GM12878 (cell line): ENCODE measurements around the gene SPATA32. TPM values are rescaled to one million over a fixed set of nuclear protein-coding genes. Genes with fewer than 3 reads are reported as not detected.

Experiments used
- BACH1 ChIP-seq: fragments of 450-650 bp; IDR thresholded peaks from 2 replicates; pipeline ENCODE4 v1.6.1; 2017; ENCODE audit warnings: mild to moderate bottlenecking, borderline replicate concordance
- BHLHE40 ChIP-seq, 2 experiments: fragments of 450-650 bp in 1 of 2; IDR thresholded peaks; 2 replicates each; pipeline ENCODE4 v1.6.1; 2011 to 2017; ENCODE audit warnings: low read depth in 2 of 2, borderline replicate concordance in 1 of 2, improper control_type of control experiment in 1 of 2, low read length in 1 of 2, mild to moderate bottlenecking in 1 of 2
- CEBPZ ChIP-seq: fragments of 150-350 bp; IDR thresholded peaks from 2 replicates; pipeline ENCODE4 v1.6.1; 2016; ENCODE audit warnings: low read depth, low read length
- IRF4 ChIP-seq: IDR thresholded peaks from 2 replicates; pipeline ENCODE4 v1.6.1; 2011; ENCODE audit warnings: low read depth, low read length
- KLF5 ChIP-seq: fragments of 450-650 bp; IDR thresholded peaks from 2 replicates; pipeline ENCODE4 v1.6.1; 2014; ENCODE audit warnings: mild to moderate bottlenecking; ENCODE audit not compliant: partially characterized antibody
- MEF2B ChIP-seq: fragments of 450-650 bp; IDR thresholded peaks from 2 replicates; pipeline ENCODE4 v1.6.1; 2018; ENCODE audit warnings: mild to moderate bottlenecking, moderate library complexity; ENCODE audit not compliant: partially characterized antibody, poor library complexity, severe bottlenecking
- NR2C1 ChIP-seq: fragments of 450-650 bp; IDR thresholded peaks from 2 replicates; pipeline ENCODE4 v1.6.1; 2017; ENCODE audit warnings: antibody characterized with exemption, mild to moderate bottlenecking, moderate library complexity
- POLR2AphosphoS5 ChIP-seq: IDR thresholded peaks from 2 replicates; pipeline ENCODE4 v1.6.1; 2011; ENCODE audit warnings: mild to moderate bottlenecking, low read length, inconsistent platforms
- RAD21 ChIP-seq: IDR thresholded peaks from 2 replicates; pipeline ENCODE4 v1.6.1; 2011; ENCODE audit warnings: mild to moderate bottlenecking, low read depth, low read length, moderate library complexity; ENCODE audit not compliant: insufficient read depth
- RCOR1 ChIP-seq: conservative IDR thresholded peaks from 2 replicates; pipeline ENCODE4 v1.6.1; 2012; ENCODE audit warnings: low read depth, low read length, improper control_type of control experiment
- REST ChIP-seq: IDR thresholded peaks from 2 replicates; pipeline ENCODE4 v1.6.1; 2012; ENCODE audit warnings: mild to moderate bottlenecking, low read depth, low read length
- RUNX3 ChIP-seq: IDR thresholded peaks from 2 replicates; pipeline ENCODE4 v1.6.1; 2012; ENCODE audit warnings: low read length, inconsistent platforms
- SMARCA5 ChIP-seq: fragments of 450-650 bp; IDR thresholded peaks from 2 replicates; pipeline ENCODE4 v1.6.1; 2017; ENCODE audit warnings: mild to moderate bottlenecking
- TAF1 ChIP-seq: IDR thresholded peaks from 2 replicates; pipeline ENCODE4 v1.6.1; 2011; ENCODE audit warnings: mild to moderate bottlenecking, low read depth, low read length, borderline replicate concordance
- TARDBP ChIP-seq: IDR thresholded peaks from 2 replicates; pipeline ENCODE4 v1.6.1; 2016; ENCODE audit warnings: borderline replicate concordance
- ZBTB40 ChIP-seq: fragments of 450-650 bp; IDR thresholded peaks from 2 replicates; pipeline ENCODE4 v1.6.1; 2016; ENCODE audit warnings: mild to moderate bottlenecking, moderate library complexity, borderline replicate concordance
- polyA plus RNA-seq, 11 experiments: library from polyadenylated mRNA; depleted of rRNA in 4 of 11; unstranded in 6 of 11; stranded (reverse) in 5 of 11; fragments of >200 nt; fragmentation: Nextera tagmentation in 4 of 11; fragmentation: Illumina TruSeq in 1 of 11; extraction: Ambion mirVana in 4 of 11; extraction: Trizol in 1 of 11; gene quantifications; 1 replicate in 1 of 11; 2 replicates in 10 of 11; pipeline versions ENCODE4 v1.2.1 to v1.2.3, GENCODE V29; 2011 to 2016; ENCODE audit warnings: inconsistent platforms in 2 of 11, missing spikeins in 2 of 11, low read depth in 1 of 11
- total RNA-seq, 4 experiments: library from RNA; depleted of rRNA in 3 of 4; stranded (reverse); fragments of >200 nt in 3 of 4; fragmentation: Illumina TruSeq in 1 of 4; extraction: Trizol in 1 of 4; gene quantifications; 2 replicates each; pipeline versions ENCODE4 v1.2.1 to v1.2.3, GENCODE V29; 2013 to 2021
- TF ChIP-seq, protein P1 (sequence below): fragments of 150-350 bp; IDR thresholded peaks from 2 replicates; pipeline ENCODE4 v1.6.1; 2014; ENCODE audit warnings: mild to moderate bottlenecking, low read depth, low read length

SPATA32 gene
- total and polyA plus RNA-seq, 10 of the 15 experiments (the other 5 are each of a cell fraction or from before 2014, with no cell fraction given): 0.03 to 0.35 (median 0.11) TPM; not detected in 3

GRCh38 chr17:45229681-45230409 lies 32.0 kb downstream of the SPATA32 start (continued):
- TF ChIP-seq CEBPZ (no peak), SMARCA5 (0 out of 2 replicates have a peak, but pooled peaks have one; percentile 36), KLF5 (no peak), RCOR1 (no peak), IRF4 (no peak), TAF1 (no peak), TARDBP (no peak), MEF2B (no peak), RUNX3 (no peak), ZBTB40 (no peak), BHLHE40 (IDR thresholded peaks at IDR 0.05; ENCODE audit: borderline replicate concordance in 1 of 2, low read depth in 2 of 2, low read length in 1 of 2) (no peak), POLR2AphosphoS5 (no peak; the same call in 1 of the 2 replicates), NR2C1 (0 out of 2 replicates have a peak, but pooled peaks have one; percentile 10), BACH1 (no peak), RAD21 (no peak), REST (no peak)
- TF ChIP-seq, protein P1, sequence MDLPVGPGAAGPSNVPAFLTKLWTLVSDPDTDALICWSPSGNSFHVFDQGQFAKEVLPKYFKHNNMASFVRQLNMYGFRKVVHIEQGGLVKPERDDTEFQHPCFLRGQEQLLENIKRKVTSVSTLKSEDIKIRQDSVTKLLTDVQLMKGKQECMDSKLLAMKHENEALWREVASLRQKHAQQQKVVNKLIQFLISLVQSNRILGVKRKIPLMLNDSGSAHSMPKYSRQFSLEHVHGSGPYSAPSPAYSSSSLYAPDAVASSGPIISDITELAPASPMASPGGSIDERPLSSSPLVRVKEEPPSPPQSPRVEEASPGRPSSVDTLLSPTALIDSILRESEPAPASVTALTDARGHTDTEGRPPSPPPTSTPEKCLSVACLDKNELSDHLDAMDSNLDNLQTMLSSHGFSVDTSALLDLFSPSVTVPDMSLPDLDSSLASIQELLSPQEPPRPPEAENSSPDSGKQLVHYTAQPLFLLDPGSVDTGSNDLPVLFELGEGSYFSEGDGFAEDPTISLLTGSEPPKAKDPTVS: no peak
